Esophagus squamous epithelium (tissue), 4 donors: ENCODE results near the gene RYR3.

Source experiments
- POLR2A ChIP-seq, 4 donors: fragments of 450-650 bp; IDR thresholded peaks; one replicate each; pipeline ENCODE4 v1.6.1; 2017; ENCODE audit warnings: antibody characterized with exemption in 4 of 4, mild to moderate bottlenecking in 4 of 4, moderate library complexity in 3 of 4
- TF ChIP-seq, protein P1 (sequence below), 6 experiments: fragments of 450-650 bp in 4 of 6; fragments of 200-600 bp in 2 of 6; sonication (generic) in 2 of 6; IDR thresholded peaks; one replicate each; pipeline ENCODE4 v1.5.1; 2016 to 2019; ENCODE audit warnings: antibody characterized with exemption in 6 of 6, mild to moderate bottlenecking in 4 of 6, moderate library complexity in 4 of 6

DNA sequence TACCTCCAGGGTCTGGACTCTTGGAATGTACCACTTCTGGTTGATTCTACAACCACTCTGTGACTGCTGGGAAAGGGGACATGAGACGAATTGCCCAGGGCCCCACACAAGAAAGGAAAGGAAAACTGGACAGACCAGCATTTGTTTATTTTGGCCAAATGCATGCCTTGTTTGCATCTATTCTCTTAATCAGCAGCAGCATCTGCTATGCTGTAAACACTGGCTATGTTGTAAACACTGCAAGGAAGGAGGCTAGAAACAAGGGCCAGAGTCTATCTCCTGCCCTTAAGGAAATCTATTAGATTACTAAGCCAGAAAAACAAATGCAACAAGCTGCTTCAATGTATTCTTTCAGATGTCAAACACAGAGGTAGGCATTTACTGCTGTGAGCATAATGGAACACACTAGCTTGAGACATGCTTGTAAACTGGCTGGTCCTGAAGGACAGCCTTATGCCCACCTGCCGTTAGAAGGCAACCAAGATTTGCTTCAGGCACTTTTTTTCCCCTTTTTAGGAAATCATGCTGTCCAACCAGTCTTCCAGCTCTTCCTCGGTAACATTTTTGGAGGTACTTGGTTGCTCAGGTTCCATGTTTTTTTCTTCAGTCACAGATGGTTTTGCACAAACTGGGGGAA, 555.5 kb downstream of the RYR3 start:
- TF ChIP-seq, protein P1, sequence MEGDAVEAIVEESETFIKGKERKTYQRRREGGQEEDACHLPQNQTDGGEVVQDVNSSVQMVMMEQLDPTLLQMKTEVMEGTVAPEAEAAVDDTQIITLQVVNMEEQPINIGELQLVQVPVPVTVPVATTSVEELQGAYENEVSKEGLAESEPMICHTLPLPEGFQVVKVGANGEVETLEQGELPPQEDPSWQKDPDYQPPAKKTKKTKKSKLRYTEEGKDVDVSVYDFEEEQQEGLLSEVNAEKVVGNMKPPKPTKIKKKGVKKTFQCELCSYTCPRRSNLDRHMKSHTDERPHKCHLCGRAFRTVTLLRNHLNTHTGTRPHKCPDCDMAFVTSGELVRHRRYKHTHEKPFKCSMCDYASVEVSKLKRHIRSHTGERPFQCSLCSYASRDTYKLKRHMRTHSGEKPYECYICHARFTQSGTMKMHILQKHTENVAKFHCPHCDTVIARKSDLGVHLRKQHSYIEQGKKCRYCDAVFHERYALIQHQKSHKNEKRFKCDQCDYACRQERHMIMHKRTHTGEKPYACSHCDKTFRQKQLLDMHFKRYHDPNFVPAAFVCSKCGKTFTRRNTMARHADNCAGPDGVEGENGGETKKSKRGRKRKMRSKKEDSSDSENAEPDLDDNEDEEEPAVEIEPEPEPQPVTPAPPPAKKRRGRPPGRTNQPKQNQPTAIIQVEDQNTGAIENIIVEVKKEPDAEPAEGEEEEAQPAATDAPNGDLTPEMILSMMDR (IDR thresholded peaks at IDR 0.05) = no peak
- no peak for TF ChIP-seq POLR2A (IDR thresholded peaks at IDR 0.05)
